Measurements from ENCODE around the gene ZGLP1.

Gene ZGLP1

DNA sequence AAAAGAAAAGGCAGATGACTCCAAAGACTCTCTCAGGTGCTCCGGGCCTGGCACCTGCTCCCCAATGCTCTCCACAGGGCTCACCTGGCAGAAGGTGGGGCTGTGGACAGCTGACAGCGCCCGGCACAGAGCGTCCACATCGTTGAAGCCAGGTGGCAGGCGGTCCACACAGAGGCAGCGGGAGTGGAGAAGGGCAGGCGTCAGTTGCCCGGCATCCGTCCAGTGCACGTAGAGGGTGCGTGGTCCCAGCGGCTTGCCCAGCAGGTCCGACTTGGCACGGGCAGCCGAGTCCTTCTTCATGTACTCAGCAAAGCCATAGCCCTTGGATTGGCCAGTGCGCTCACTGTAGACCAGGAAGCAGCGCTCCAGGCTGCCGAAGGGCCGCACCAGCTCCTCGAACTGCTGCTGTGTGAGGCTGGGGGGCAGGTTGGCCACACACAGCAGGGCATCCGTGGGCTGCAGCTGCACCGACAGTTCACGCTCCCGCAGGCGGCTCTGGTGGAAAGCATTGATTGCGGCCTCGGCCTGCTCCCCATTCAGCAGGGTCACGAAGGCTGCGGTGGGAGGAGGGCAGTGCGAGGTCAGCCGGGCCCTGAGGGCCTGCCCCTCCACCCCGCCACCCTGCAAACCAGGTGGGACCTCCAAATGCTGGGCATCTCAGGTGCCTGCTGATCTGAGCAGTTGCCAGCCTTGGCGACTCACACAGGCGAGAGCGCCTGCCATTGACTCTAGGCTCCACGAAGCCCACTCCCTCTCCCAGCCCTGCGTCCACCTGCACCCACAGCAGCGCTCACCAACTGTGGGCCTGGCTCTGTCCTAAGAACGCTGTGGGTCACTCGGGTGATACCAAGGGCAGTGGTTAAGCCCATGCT, 19.2 kb upstream of the ZGLP1 start:
- no peak for DNase-seq (ENCODE audit: extremely low read depth in 1 of 2, low read depth in 1 of 2)

GRCh38 chr19:10327793-10328192, 18.2 kb upstream of the ZGLP1 start:
- no peak for DNase-seq (ENCODE audit: extremely low read depth in 1 of 2, low read depth in 1 of 2)

DNA sequence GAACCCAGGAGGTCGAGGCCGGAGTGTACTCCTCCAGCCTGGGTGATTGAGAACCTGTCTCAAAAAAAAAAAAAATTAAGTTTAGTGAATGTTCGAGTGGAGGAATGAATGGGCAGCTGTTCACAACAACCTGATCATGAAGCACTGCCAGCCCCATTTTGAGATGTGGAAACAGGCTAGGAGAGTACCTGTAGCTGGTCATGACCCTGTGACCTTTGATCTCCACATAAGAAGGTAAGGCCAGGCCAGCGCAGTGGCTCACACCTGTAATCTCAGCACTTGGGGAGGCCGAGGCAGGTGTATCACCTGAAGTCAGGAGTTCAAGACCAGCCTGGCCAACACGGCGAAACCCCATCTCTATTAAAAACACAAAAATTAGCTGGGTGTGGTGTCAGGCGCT, 16.1 kb upstream of the ZGLP1 start:
- no peak for DNase-seq (ENCODE audit: extremely low read depth in 1 of 2, low read depth in 1 of 2)

DNA sequence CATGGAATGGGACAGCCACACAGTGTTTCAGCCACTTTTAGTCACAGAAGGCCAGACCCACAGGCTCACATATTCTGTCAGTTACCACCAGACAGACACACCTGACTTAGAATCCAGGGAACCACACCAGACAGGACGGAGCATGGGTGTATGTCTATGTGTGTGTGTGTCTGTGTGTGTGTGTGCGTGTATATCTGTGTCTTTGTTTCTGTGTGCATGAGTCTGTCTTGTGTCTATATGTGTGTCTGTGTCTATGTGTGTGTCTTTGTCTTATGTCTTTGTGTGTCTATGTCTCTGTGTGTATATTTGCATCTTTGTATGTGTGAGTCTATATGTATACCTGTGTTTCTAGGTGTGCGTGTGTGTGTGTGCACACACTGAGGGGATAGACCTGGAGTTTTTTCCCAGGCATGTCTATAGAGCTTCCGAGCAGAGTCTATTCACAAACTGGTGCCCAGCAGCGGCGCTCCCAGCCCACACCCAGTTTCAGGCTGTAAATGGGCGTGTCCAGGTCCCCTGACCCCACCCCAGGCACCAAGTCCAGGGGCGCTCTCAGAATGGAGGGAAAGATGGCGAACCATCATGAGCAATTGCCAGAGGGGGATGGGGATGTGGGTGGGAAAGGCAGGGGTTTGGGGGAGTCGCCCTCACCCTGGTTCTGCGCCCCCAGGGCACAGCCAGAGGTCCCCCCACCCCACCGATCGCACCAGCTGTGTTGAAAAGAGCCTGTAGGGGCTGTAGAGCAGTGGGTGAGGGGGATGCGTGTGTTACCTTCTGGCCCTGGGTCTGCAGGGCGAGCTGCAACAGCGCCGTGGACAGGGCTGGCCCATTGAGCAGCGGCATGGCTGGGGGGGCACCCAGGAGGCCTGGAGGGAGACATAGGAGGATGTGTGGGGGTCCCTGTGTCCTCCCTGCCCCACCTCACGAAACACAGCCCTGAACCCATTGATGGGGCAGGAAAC, 12.5 kb upstream of the ZGLP1 start:
- no peak for DNase-seq (ENCODE audit: extremely low read depth in 1 of 2, low read depth in 1 of 2)

DNA sequence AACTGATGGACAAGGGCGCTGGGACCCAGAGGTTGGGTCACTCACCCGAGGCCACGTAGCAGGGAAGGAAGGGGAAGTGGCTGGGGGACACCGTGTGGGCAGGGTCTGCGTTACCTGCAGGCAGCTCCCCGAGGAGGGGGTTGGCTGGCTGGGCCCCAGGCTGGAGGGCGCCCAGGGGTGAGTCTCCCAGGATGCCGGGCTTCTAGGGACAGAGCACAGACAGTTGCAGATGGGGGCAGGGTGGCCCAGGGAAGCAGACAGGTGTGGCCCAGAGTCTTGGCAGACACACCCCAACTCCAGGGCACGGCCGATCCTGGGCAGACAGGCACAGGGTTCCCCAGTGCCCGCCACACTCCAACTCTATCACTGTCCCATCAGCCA, 11.8 kb upstream of the ZGLP1 start:
- no peak for DNase-seq (ENCODE audit: extremely low read depth in 1 of 2, low read depth in 1 of 2)

- DNase-seq (ENCODE audit: extremely low read depth in 1 of 2, low read depth in 1 of 2), result no peak
These were observed 11.2 kb upstream of the ZGLP1 start for GRCh38 chr19:10320602-10321416.

GRCh38 chr19:10318807-10319682, 9.4 kb upstream of the ZGLP1 start:
- no peak for DNase-seq (ENCODE audit: extremely low read depth in 1 of 2, low read depth in 1 of 2)

- no peak for DNase-seq (ENCODE audit: extremely low read depth in 1 of 2, low read depth in 1 of 2)
These were observed 8.3 kb upstream of the ZGLP1 start for GRCh38 chr19:10317857-10318462.

- no peak for DNase-seq (ENCODE audit: extremely low read depth in 1 of 2, low read depth in 1 of 2)
These were observed 7.6 kb upstream of the ZGLP1 start for GRCh38 chr19:10317045-10317856.

- no peak for DNase-seq (ENCODE audit: extremely low read depth in 1 of 2, low read depth in 1 of 2)
These were observed 6.8 kb upstream of the ZGLP1 start for GRCh38 chr19:10316229-10317044.

GRCh38 chr19:10315335-10316214, 6.0 kb upstream of the ZGLP1 start, which contains the start of gene FDX2:
TSS of gene FDX2 (minus strand) at chr19:10316015. CDS start at chr19:10315996, 19 bp downstream.
- DNase-seq (ENCODE audit: extremely low read depth in 1 of 2, low read depth in 1 of 2), result peak; percentile 80 to 84

DNA sequence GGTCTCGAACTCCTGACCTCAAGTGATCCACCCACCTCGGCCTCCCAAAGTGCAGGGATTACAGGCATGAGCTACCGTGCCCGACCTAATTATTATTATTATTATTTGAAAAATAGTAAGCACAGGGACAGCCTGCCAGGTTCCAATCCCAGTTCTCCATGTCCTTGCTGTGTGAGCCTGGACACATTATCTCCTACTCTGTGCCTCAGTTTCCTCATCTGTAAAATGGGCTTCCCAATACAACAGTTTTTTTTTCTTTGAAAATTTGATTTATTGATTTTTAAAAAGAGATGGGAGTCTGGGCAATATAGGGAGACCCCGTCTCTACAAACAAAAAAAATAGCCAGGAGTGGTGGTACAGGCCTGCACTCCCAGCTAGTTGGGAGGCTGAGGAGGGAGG, 3.3 kb downstream of the ZGLP1 start:
- DNase-seq (ENCODE audit: extremely low read depth in 1 of 2, low read depth in 1 of 2), result no peak

DNA sequence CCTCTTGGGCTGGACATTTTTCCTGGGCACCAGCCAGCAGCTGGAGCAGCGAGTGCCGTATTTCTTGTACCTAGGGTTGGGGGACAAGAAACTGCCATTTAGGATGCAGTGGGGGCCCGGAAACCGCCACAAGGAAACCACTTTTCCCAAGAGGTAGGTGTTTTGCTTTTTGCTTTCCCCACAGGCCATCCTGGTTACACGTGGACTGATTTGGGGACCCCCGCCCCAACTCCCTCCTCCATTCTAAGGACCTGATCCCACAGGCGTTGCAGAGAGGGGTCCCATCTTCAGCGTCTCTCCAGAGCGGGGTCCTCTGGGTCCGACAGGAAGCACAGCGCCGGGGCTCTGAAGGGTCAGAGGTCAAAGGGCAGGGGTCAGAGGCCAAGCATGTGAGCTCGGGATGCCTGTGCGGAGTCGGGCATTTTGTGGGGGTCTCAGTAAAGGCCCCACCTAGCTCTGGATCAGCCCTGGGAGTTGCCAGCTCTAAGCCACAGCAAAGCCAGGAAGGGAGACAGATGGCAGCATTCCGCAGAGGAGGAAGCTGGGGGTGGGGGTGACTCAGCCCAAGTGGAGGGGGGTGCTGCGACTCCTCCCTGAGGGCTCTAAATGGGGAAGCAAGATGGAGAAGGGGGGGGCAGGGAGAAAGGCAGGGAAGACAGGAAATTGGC, 4.3 kb downstream of the ZGLP1 start:
- no peak for DNase-seq (ENCODE audit: extremely low read depth in 1 of 2, low read depth in 1 of 2)

DNA sequence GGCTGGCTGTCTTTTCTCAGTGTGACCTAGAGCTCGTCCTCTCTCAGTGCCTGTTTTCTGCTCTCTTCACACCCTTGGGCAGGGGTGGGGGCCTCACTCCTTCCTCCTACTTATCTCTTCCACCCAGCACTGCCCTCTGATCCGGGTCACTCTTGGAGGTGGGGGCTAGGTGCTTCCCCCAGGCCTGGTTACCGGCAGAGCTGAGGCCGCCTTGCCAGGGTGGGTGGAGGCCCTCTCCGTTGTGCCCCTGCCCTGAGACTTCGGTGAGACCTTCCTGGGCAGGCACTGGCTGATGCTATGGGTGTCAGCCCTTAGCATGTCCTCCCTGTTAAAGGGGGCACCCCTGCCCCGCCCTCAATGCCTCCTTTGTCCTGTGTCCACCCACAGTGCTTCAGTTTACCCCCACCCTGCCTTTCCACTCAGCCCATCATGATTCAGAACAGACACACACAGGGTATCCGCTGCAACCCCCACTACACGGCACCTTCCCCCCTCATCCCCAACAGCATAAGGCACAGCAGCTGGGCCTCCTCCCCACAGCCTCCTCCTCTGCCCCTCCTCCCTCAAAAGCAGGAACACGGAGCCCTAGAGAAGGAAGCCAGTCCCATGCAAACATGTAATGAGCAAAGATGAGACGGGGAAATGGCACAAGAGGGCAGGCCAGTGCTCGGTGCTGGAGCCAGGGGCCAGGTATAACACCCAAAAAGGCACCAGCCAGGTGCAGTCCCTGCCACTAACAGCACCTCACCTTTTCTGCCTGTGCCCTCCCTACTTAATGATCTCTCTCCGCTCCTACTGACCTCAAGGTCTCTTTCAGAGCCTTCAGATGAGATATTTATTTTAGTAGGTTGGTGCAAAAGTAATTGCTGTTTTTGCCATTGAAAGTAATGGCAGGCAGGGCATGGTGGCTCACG, 9.8 kb downstream of the ZGLP1 start:
- no peak for DNase-seq (ENCODE audit: extremely low read depth in 1 of 2, low read depth in 1 of 2)

All from stimulated activated CD8-positive, alpha-beta memory T cell treated with anti-CD3 and anti-CD28 coated beads, Interleukin-7, amount 100 ng/mL, for 48 hours (primary cell).